GM18873 (cell line): ENCODE results near the gene ST7L.

ENCODE experiments used
- ATAC-seq: cut with Tn5 transposase; IDR thresholded peaks from one replicate; pipeline ENCODE4 v1.9.1; 2021; ENCODE audit warnings: mild to moderate bottlenecking, moderate library complexity, moderate number of reproducible peaks; ENCODE audit not compliant: unreplicated experiment, low FRiP score

The ST7L gene

DNA sequence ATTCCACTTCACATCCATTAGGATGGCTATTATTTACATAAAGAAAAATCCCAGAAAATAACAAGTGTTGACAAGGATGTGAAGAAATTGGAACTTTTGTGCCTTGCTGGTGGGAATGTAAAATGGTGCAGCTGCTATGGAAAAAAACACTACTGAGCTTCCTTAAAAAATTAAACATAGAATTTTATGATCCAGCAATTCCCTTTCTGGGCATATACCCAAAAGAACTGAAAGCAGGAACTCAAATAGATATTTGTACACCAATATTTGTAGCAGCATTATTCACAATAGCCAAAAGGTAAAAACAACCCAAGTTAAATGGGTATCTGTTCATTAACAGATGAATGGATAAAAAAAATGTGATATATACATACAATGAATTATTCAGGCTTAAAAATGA is 64.5 kb downstream of the ST7L start:
- no peak for ATAC-seq

DNA sequence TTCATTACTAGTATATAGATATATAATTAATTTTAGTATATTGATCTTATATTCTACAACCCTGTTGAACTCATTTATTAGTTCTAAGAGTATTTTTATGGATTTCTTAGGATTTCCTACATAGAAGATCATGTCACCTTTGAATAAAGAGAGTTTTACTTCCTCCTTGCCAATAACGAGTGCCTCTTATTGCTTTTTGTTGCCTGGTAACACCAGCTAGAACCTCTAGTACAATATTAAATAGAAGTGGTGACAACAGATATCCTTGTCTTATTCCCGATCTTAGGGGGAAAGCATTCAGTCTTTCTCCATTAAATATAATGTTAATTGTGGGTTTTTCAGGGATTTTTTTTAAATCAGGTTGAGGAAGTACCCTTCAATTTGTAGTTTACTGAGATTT is 69.4 kb downstream of the ST7L start:
- no peak for ATAC-seq

DNA sequence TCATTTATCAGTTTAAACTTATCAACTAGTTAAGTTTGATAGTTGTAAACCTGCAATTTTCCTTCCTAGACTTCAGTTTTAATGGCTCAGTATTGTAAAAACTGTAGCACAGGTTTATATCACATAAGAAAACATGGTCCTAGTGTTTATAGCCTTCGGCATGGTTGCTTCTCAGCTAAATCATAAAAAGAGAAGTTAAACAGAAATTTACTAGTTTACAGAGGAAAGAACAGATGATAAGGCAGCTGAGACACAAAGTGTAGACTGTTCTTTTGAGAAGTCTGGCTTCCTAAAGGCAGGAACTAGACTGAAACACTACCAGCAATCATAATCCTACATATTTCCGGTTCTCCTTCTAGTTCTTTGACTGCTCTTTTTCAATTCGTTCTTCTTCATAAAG is 70.4 kb downstream of the ST7L start:
- ATAC-seq = no peak

DNA sequence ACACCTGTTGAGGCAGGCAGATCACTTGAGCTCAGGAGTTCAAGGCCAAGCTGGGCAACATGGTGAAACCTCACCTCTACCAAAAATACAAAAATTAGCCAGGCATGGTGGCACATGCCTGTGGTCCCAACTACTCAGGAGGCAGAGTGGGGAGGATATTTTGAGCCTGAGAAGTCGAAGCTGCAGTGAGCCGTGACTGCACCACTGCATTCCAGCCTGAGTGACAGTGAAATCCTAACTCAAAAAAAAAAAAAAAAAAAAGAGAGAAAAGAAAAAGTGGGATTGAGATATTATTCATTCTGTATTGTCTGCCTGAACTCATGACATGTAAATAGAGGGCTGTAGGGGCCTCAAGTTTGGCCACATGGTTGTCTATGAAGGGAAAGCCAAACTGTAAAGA is 72.9 kb downstream of the ST7L start:
- no peak for ATAC-seq

DNA sequence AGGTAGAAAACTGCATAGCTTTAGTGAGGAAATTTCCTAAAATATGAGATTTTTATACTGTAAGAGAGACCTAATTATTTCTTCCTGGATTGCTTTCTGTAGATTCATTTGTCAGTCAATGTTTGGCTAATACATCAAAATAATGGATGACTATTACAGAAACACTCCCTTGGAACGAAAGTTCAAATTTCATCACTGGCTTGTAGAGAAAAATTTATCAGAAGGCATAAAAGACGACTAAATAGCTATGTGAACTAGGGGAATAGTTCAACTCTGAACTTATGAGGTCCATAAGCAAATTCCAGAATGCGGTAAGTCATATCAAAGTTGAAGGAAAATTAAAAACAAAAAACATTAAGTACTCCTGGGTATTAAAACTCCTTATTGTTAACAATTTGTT is 74.2 kb downstream of the ST7L start:
- no peak for ATAC-seq

DNA sequence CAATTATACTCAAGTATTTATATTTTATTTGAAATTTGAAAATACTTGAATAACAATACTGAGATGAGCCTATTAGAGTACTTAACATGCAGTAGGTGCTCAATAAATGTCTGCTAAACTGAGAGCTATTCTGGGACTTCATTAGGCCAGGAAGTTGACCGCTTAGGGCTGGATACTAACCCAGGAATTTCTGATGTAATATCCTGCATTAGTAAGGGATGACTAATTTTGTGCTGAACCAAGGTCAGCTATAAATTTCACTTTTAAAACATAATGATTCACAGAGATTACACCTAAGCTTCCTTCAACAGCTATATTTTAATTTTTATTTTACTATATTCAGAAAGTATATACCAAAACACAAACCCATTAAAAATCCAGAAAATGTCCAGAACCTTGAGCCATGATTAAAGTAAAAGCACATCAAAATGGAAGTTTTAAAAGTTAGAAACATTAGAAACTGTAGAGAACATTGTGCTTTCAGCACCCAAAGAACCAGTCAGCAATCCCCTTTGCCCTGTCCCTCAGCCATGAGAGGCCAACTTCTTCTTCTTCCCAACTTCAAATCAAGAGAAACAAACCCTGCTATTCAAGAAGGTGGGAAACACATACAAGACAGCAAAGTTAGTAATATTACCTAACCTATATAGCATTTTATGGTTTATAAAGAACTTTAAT is 74.8 kb downstream of the ST7L start:
- no peak for ATAC-seq

DNA sequence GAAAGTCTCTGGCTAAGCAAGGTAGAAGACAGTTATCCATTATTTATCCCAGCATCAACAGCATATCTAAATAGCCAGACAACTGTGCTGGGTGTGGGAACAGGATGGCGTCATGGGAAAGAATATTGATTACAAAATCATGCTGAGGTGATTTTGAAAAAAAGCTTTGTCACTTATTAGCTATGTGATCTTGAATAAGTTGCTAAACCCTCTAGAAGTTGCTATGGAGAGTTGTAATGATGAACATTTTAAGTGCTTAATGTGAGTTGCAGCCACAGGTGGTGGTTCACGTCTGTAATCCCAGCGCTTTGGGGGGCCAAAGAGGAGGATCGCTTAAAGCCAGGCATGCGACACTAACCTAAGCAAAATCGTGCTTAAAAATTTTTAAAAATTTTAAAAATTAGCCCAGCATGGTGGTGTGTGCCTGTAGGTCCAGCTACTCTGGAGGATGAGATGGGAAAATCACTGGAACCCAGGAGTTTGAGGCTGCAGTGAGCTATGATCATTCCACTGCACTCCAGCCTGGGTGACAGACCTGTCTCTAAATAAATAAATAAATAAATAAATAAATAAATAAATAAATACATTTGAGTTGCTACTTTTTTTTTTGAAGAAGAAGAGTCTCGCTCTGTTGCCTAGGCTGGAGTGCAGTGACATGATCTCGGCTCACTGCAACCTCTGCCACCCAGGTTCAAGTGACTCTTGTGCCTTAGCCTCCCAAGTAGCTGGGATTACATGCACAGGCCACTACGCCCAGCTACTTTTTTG is 76.6 kb downstream of the ST7L start:
- no peak for ATAC-seq

DNA sequence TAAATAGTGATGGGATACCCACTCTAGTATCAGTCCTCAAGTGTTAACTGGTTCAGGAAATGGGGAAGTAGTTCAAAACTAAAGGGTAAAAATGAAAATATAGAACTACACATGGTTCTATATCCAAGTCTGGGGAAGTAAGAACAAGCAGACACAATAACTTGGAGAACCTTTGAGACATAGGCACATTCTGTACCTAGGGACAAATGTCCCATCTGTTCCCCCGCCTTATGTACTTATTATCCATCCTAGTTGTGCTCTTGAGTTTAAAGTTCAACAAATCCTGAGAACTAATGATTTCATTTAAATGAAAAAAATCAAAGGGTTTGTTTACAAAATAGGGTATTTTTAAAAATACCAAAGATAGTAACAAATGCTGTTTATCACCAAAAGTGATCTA is 77.6 kb downstream of the ST7L start:
- ATAC-seq = no peak

DNA sequence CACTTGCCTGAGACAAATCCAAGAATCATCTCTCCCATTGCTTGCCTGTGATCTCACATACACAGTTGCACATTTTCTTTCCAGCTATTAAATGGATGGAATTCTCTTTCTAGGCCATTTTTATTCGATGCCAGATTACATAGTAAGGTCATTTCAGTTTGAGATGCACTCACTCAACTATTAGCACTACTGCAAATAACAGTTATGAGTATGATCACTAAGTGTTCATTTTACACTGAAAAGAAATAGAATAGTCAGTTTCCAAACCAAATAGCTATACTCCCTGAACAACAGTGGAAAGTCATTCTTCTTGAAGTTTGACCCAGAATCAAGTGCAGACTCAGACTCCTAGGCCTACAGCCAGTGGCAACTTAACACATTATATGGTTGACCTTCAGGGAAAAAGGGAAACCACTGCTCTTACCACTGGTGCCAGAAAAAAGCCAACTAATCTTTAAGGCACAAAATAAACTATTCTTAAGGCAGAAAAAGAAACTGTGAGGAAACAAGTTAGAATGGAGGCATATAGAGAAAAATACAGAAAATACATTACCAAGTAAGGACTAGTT is 78.6 kb downstream of the ST7L start:
- ATAC-seq = no peak

DNA sequence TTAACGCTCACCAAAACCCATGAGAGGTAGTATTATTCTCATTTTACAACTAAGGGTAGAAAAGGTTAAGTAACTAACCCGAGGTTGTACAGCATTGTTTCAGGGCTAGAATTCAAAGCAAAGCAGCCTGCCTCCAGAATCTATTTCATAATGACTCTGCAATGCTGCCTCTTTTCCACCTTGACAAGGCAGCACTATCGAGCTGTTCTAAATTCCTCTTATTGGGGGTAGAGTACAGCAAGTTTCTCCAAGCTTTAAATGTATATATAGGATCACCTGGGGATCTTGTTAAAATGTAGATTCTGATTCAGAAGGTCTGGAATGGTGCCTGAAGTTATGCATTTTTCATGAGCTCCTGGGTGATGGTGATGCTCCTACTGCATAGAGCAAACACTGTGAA is 80.1 kb downstream of the ST7L start:
- no peak for ATAC-seq

DNA sequence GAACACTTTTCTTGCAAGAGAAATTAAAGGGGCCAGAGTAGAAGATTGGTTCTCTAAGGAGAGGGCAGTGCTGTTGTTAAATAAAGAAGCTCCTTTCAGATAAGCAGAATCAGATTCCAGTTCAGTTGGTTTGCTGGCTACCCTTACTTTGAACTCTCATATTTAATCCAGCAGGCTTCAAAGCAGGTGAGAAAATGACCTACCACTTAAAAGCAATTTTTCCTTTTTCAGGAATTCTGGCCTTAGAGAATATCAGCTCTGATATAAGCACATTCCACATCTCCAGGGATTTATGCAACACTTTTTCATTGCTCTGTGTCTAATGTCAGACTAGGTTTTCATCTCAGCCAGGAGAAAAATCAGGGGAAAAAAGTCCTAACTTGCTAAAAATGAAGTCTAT is 81.5 kb downstream of the ST7L start:
- no peak for ATAC-seq

DNA sequence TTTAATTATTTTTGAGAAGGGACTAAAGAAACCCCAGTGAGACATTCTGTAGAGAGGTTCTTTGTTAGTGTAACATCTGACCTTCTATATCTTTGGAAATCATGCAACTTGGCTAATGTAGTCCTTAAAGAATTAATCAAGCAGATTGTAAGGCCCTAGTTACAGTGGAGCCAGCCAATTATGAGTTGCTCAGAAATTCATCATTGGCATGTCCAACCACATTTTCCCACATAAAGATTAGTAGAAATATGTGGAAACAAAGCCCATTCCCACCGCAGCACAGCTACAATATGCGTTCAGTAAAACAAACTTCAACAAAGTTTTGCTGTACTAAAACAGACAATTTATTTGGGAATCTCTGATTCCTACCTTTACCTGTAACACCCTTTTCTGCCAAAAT is 82.4 kb downstream of the ST7L start:
- no peak for ATAC-seq

DNA sequence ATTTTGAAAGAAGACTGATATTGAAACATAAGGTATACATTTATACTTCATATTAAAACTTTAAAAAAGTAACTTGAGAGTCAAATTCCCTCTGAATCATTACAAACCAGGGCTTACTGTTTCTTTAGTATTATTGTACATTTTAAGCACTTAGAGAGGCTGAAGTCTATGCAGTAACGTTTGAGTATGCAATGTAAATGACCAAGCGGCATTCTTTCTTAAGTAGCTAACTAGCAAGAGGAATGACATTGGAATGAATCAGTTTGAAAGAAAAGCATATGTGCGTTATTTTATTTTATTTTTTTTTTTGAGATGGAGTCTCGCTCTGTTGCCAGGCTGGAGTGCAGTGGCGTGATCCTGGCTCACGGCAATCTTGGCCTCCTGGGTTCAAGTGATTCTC is 85.9 kb downstream of the ST7L start:
- ATAC-seq = no peak

DNA sequence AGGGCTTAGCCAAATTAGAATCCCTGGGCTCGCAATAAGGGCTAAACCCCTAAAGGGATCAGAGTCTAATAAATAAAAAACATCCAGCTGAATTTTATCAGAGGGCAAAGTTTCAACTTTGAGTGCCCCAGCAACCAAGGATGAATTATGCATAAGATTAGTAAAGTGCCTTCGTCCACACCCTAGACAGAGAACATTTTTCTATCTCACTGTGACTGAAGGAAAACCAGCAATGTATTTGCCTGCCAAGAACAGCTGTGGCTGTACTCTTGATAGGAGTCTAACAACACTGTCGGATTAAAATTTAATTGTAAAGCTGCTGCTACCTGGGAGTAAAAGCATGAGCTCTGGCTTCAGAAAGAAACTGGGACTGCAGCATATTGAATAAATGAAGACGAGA is 86.9 kb downstream of the ST7L start:
- no peak for ATAC-seq

DNA sequence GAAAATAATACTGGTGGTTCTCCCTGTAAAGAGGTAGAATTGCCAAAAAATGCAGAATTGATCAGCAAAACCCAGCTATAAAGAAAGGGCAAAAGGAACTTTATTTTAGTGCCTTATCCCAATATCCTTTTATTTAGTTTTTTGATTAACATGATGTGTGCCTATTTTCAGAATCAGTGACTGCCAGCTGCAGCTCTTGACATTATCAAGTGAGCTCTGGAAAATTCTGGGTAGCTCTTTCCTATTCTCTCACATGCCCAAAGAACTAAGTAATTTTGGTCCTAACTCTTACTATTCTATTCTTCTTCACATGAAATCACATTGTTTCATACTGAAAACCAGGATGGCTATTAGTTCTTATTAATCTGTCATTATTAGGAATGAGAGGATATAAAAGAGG is 88.1 kb downstream of the ST7L start:
- ATAC-seq = no peak

DNA sequence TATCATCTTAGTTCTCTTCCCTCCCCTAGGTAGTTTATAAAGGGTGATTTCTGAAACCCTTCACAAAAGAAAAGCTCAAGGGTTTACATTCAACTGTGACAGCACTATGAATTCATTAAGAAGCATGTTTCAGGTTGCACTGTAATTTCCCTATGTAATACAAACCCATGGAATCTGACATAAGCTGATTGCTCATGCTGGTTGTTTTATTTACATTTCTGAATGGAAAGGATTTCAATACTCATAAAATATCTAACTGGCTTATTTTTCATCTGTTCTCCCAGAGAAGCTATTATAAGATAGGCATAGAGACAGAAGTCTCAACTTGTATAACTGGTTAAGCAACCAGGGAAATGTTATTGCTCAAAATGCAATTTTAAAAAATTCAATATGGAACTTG is 89.6 kb downstream of the ST7L start:
- no peak for ATAC-seq

DNA sequence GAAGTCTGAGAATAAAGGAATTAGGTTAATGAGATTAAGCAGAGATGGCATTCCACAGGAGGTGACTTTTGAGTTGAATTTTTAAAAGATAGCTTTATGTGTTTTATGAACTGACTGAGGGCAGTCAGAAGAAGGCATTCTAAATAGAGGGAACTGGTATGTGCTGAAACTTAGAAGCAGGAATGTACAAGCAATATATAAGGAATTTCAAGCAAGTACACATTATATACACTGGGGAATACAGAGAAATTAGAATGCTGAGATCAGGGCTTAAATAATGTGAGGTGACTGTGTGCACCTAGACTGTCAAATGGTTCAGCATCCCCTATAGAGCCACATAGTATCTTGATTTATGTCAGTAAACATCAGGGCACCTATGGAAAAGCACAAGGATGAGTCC is 90.9 kb downstream of the ST7L start:
- no peak for ATAC-seq

DNA sequence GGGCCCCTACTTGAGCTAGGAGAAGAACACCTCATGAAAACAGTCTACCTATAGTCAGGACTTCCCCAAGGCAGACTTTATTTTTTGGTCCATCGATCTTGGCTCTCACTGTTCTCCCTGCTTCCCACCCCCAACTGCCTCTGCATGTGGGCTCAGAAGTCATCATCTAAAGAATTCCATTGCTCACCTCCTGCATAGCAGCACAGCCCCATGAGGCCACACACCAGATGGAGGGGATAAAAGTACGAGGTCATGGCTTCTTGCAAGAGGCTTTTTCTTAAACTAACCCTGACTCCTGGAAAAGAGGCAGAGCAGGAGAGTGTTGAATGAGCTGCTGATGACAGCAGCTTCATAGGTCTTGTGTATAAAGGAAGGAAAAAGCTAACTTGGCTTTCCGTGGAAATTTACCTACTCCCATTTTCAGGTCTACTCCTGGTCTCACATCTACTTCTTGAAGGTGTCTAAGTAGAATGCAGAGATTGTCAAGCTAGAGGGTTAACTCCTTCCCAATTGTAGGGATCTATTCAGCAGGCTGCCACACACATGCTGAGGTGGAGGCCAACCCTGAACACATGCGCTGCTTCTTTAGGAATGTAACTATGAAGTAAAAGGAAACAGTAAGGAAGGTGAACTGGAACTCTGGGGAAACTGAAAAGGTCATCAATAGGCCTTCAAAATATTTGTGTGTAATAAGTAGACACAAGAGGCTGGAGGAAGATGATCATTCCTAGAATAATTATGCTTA is 91.5 kb downstream of the ST7L start:
- no peak for ATAC-seq

DNA sequence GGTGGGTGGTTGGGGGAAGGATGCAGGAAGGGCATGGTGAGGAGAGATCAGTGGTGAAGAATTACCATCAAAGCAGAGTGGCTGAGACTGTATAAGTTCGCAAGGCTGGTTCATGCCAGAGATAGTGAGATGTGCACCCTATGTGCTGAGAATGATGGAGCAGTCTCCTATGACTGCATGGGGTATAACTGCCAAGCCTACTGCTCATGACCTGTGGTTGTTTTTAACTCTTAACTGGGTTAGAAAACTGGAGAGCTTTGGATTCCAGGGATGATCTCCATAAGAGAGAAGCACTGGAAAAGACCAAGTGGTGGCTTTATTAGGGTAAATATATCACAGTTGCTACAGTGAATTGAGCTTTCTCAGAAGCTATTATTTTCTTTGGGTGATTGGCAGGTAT is 94.0 kb downstream of the ST7L start:
- no peak for ATAC-seq

DNA sequence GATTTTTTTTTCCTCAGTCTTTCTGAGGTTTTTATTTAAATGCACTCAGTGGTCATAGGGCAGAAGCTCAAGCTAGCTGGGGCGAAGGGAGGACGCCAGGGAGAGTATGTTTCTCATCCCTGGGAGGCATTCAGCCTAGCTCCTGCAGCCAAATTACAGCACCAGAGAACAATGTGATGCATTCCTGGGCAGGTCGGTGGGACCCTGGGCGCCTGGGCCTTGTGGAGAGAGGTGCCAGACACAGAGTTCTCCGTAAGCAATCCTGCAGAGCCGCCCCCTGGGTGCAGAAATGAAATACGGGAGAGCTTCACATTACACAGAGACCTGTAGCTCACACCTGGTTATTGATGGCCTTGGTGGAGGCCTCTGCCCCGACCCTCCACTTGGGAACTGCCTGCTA is 94.7 kb downstream of the ST7L start:
- ATAC-seq = no peak

DNA sequence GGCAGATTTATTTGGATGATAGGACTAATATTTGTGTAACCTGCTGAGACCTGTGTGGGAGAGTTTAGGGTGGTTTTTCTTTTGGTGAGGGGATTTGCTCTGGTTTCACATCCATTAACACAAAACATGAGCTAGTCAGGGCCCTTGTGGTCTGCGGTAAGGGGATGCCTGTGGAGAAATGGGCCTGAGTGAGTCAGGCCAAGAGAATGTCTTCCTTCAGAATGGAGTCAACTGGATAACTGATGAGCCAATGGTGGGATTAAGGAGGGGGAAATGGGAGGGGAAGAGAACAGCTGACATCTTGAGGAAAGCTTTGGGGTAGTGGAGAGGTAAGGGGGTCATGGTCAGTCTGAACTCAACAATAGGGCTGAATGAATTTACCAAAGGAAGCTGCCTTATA is 96.3 kb downstream of the ST7L start:
- no peak for ATAC-seq
